H1 (cell line): ENCODE measurements around the gene CNRIP1. TPM values are rescaled to one million over a fixed set of nuclear protein-coding genes. Genes with fewer than 3 reads are reported as not detected.

Experiments
- RNF2 ChIP-seq: fragments of 200-900, 300-1000 bp; sonication (generic); IDR thresholded peaks from 2 replicates; pipeline ENCODE4 v1.7.1; 2016; ENCODE audit warnings: borderline replicate concordance, low read depth, mild to moderate bottlenecking, antibody characterized with exemption, low read length; ENCODE audit not compliant: poor library complexity, severe bottlenecking; ENCODE audit errors: missing control alignments
- polyA plus RNA-seq, 7 experiments: library from polyadenylated mRNA; depleted of rRNA in 3 of 7; stranded (reverse) in 5 of 7; unstranded in 2 of 7; fragments of >200 nt in 5 of 7; fragments of 200-250 nt in 2 of 7; gene quantifications; 1 replicate in 5 of 7; 2 replicates in 1 of 7; 4 replicates in 1 of 7; pipeline versions ENCODE4 v1.2.1 to v1.2.3, GENCODE V29; 2011 to 2013; ENCODE audit warnings: missing spikeins in 2 of 7, mixed read lengths in 2 of 7
- total RNA-seq: library from RNA; stranded (reverse); fragmentation: NEBNext Ultra II Directional; extraction: Animal tissue kit (Norgen Biotek cat#: 25700); gene quantifications from 2 replicates; pipeline ENCODE4 v1.2.1, GENCODE V29; 2021

CNRIP1 gene
- total and polyA plus RNA-seq, 2 of the 8 experiments (the other 6 are each of a cell fraction or from before 2014, with no cell fraction given), result 4.6 to 7.0 TPM

DNA sequence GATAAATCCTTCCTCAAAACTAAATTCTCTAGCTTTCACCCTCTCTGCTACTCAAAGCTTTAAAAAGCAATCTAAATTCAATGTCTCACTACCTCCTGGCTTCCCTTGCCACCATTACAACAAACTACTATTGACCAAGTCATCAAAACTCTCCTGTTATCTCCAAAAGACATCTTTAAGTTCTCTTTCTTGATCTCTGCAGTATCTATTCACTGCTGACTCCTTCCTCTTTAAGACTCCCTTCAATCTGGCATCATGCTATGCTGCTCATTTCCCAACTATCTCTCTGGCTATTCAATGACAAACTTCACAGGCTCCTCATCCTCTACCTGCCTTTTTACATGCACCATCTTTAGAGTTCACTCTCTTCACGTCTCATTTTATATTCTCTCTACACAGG is 73.4 kb downstream of the CNRIP1 start (continued):
- no peak for TF ChIP-seq RNF2
- TF ChIP-seq, all 59 proteins: peak for 0
